ENCODE measurements around the gene BRWD1.

Gene BRWD1

DNA sequence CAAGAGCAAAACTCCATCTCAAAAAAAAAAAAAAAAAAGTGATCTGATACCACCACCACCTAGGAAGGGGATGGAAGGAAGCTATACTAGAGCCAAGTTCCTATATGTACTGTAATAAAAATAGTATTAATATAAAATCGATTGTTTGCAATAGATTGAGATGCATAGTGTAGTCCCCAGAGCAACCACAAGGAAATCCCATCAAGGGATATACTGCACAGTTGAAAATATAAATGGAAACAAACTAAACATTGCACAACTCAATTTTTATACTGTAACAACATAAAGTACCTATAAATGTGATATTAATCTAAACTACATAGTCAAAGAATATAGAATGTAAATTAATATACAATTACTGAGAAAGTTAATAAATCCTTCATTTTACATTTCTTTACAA is 109.3 kb downstream of the BRWD1 start:
- DNase-seq (ENCODE audit: low read depth in 2 of 3, low spot score in 2 of 3): no peak

GRCh38 chr21:39198800-39199199 is 114.6 kb downstream of the BRWD1 start:
- no peak for DNase-seq (ENCODE audit: low read depth in 2 of 3, low spot score in 2 of 3)

- DNase-seq (ENCODE audit: low read depth in 2 of 3, low spot score in 2 of 3): no peak
Measured at GRCh38 chr21:39197448-39198233, 115.8 kb downstream of the BRWD1 start.

DNA sequence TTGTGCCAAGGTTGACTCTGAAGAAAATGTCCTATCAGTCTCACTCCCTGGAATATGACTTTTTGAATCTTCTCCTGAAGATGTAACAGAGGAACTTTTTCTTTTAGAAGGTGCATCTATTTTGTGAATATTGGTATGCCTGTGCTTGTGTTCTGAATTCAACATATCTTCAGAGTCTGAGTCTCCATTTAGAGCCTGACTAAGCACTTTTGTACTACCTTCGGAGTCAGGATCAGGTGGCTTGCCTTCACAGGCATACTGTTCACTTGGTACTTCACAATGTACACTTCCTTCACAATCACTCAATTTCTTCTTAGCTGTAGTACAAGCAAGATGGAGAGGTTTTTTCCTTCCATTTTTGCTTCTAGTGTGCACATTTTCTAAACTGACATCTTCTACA is 116.6 kb downstream of the BRWD1 start:
- no peak for DNase-seq (ENCODE audit: low read depth in 2 of 3, low spot score in 2 of 3)

- no peak for DNase-seq (ENCODE audit: low read depth in 2 of 3, low spot score in 2 of 3)
Measured at GRCh38 chr21:39196310-39196709, 117.1 kb downstream of the BRWD1 start.

GRCh38 chr21:39193380-39193779 is 120.1 kb downstream of the BRWD1 start:
- no peak for DNase-seq (ENCODE audit: low read depth in 2 of 3, low spot score in 2 of 3)

GRCh38 chr21:39189857-39190604 is 123.4 kb downstream of the BRWD1 start:
- no peak for DNase-seq (ENCODE audit: low read depth in 2 of 3, low spot score in 2 of 3)

DNA sequence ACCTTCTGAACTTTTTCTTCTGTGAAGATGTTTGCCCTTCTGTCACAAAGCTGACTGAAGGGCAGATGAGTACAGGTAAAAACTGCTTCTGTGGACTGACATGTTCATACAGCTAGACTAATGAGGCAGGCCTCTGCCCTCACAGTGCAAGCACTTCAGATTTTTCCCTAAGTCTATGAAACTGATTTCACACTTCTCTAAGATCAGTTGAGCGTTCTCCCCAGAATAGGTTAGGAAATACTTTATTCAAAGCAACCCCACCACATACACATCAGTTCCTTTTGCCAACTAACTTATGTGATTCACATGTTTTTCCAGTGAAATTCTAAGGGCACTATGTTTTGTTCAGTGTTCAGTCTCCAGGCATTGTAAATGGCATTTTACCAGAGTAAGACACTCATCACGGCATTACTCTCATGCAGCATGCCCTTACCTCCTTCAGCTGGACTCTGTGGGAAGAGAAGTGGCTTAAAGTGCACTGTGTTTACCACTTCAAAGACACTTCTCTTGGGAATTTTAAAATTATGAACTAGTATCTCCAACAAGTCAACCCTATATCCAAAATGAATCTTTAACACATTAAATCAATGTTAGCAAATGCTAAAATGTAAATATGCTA is 124.8 kb downstream of the BRWD1 start:
- DNase-seq (ENCODE audit: low read depth in 2 of 3, low spot score in 2 of 3): no peak

GRCh38 chr21:39187141-39187540 is 126.3 kb downstream of the BRWD1 start:
- no peak for DNase-seq (ENCODE audit: low read depth in 2 of 3, low spot score in 2 of 3)

DNA sequence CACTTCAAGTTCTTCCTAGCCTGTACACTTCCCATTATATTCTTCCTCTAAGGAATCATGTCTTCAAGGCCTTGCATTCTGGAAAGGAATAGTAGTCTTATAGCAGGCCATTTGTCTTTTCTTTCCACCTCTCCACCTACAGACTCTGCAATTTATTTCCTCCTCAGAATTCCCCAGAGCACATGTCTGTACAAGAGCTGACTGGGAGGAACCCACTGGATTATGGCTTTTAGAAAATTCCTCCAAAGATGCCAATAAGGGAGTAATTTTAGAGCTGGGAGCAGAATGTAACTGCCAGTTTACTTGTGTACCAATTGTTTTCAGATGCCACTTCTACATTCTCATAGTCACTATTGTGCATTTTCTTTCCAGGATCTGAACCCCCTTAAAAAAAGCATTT is 126.8 kb downstream of the BRWD1 start:
- no peak for DNase-seq (ENCODE audit: low read depth in 2 of 3, low spot score in 2 of 3)

GRCh38 chr21:39185157-39185556 is 128.3 kb downstream of the BRWD1 start:
- DNase-seq (ENCODE audit: low read depth in 2 of 3, low spot score in 2 of 3): no peak

DNA sequence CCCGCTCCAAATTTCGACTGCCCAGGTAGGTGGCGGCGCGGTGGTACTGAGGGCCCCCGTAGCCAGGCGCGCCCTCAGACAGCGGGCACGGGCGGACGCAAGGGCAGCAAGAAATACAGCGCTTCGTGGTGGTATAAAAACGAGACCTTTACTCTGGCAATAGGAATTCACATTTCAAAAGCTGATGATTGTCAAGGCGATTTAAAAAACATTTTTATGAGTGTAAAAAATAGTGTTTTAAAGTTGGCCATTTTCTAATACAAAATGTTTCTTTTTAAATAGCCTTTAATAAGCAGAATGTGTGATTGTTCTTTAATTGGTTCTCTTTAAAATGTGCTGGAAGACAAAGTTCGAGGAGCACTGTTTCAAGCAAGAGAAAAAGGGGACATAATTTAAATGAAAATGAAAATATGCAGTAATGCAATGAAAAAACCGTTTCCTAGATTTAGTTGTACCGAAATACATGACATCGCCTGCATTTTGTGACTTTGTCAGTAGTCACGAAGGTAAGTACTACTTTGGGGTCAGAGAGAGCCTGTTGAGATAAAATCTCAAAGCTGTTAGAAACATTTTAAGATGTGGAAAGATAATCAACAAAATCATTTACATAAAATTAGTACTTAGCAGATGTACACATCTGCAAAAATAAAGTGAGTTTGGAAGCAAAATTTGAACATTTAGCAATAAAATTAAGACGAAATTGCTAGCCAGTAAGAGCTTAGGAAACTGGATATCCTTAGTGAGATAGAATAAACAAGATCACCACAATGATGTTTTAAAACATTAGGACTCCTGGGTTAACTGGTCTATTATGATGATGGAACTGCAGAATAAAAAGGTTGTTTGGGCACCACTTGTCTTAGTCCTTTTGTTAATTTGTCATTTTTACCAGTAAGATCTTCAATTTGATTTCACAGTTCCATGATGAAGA is 129.1 kb downstream of the BRWD1 start:
- no peak for DNase-seq (ENCODE audit: low read depth in 2 of 3, low spot score in 2 of 3)

GRCh38 chr21:39183272-39184049 is 130.0 kb downstream of the BRWD1 start, which contains the start of gene PSMG1:
PSMG1 (minus strand) TSS chr21:39183451; CDS start chr21:39183385, 66 bp downstream.
- DNase-seq (ENCODE audit: low read depth in 2 of 3, low spot score in 2 of 3): peak; percentile 85 to 94 (median 89)

DNA sequence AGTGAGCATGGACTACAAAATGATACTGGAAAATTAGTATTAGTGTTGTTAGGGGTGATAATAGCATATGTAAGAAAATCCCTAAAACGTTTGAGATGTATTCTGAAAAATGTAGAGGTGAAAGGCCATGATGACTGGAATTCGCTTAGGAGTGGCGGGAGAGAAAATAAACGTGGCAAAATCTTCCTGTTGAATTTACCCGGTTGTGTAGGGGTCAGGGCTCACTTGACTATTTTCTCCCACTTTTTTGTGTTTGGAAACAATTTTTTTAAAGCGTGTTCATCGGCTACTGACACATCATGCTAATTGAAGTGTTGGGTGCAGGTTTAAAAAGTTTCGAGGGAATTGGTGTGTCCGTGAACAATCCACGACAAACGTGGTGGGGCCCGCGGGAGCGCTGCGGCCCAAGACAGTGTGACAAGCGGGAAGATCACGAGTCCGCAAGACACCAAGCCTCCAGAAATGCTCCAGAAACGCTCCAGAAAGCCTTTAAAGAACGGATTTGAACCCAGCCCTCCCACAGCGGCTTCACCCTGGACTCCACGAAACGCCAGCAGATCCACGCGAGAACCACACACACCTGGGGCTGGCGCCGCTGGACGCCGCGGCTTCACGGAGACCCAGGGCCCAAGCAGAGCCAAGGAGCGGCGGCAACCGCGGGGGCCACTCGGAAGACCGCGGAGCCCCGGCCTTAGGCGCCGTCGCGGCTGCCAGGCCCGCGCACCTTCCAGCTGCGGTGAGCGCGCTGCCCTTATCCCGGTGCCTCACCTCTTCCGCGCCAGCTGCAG is 130.8 kb downstream of the BRWD1 start:
- no peak for DNase-seq (ENCODE audit: low read depth in 2 of 3, low spot score in 2 of 3)

DNA sequence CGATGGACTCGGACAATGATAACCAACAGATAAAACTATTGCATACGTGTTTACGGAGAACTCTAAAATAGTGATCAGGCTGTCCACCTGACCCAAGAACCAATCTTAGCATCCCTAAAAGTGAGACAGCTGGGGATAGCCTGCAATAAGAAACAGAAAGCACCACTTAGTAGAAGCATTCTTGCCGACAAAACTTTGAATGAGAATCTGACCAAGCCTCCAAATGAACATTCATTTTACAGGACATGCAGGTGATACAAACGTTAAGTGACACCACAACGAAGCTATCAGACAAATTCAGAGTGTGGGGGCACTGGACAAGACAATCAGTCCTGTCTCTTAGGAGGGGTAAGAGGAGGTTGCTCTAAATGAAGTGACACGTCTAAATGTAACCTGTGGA is 131.4 kb downstream of the BRWD1 start:
- no peak for DNase-seq (ENCODE audit: low read depth in 2 of 3, low spot score in 2 of 3)

DNA sequence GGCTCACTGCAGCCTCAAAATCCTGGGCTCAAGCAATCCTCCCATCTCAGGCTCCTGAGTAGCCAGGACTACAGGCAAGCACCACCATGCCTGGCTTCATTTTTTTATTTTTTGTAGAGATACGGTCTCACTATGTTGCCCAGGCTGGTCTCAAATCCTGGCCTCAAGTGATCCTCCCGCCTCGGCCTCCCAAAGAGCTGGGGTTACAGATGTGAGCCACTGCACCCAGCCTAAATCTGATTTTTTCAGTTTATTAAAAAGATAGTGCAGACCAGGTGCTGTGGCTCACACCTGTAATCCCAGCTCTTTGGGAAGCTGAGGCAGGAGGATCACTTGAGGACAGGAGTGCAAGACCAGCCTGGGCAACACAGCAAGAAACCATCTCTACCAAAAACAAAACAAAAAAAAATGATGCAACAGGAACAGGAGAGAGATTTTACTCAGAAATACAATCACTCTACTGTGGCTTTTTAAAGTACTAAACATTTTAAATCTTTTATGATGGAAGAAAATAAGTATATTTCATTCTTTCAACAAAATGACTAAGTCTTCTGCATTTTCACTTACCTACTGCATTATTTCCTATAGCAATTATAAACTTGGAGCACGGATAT is 132.1 kb downstream of the BRWD1 start:
- DNase-seq (ENCODE audit: low read depth in 2 of 3, low spot score in 2 of 3): no peak

- no peak for DNase-seq (ENCODE audit: low read depth in 2 of 3, low spot score in 2 of 3)
Measured at GRCh38 chr21:39180429-39181019, 132.9 kb downstream of the BRWD1 start.

DNA sequence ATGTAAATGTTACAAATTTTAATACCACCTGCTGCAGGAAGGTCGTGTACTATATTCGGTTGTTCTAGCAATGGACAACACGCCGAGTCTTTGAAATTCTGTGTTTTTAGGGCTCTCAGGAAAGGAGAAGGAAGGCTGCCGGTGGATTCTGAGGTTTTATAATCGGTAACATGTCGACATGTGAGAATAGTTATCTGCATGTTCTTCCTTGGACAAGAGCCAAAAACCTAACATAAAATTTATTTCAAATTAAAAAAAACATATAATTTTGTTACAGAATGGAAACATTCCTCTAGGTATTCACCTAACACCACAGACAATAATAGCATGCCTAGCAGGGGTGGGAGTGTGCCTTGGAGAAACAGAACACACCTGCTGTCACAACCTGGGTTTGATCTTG is 135.0 kb downstream of the BRWD1 start:
- no peak for DNase-seq (ENCODE audit: low read depth in 2 of 3, low spot score in 2 of 3)

Measured in activated CD8-positive, alpha-beta memory T cell treated with anti-CD3 and anti-CD28 coated beads for 48 hours (primary cell).